Heart left ventricle (tissue), 16 donors: Measurements from ENCODE around the gene VAT1. TPM values are rescaled to one million over a fixed set of nuclear protein-coding genes. Genes with fewer than 3 reads are reported as not detected.
"Not testable (repeated sequence)": the region's sequence is repeated elsewhere in the genome, so short reads cannot be mapped to it uniquely, and the experiment has no call there.

Source experiments
- ATAC-seq, 4 donors: fragments of 200-7000 bp; cut with Tn5 transposase; one replicate each; pipeline ENCODE4 v1.9.1; 2020 to 2022; ENCODE audit warnings: moderate library complexity in 4 of 4, mild to moderate bottlenecking in 3 of 4, moderate number of reproducible peaks in 1 of 4
- DNase-seq, 5 donors: peaks; one replicate each; pipeline ENCODE4 v3.0.0-alpha.2; 2020
- H3K27ac ChIP-seq, 12 donors: fragments of 200-600 bp; sonication (generic) in 4 of 12; one replicate each; pipeline versions ENCODE4 v1.5.0 to v1.8.0; 2016 to 2022; ENCODE audit warnings: mild to moderate bottlenecking in 2 of 12
- H3K27me3 ChIP-seq, 9 donors: fragments of 200-600 bp; sonication (generic) in 2 of 9; one replicate each; pipeline versions ENCODE4 v1.5.1 to v1.8.0; 2016 to 2022; ENCODE audit warnings: mild to moderate bottlenecking in 3 of 9
- H3K36me3 ChIP-seq, 9 donors: fragments of 200-600 bp; sonication (generic) in 2 of 9; one replicate each; pipeline versions ENCODE4 v1.5.0 to v1.8.0; 2018 to 2022; ENCODE audit warnings: mild to moderate bottlenecking in 2 of 9
- H3K4me1 ChIP-seq, 12 donors: fragments of 200-600 bp; sonication (generic) in 4 of 12; one replicate each; pipeline versions ENCODE4 v1.5.0 to v1.8.0; 2016 to 2022; ENCODE audit warnings: mild to moderate bottlenecking in 3 of 12
- H3K4me3 ChIP-seq, 12 donors: fragments of 200-600 bp; sonication (generic) in 4 of 12; one replicate each; pipeline versions ENCODE4 v1.5.0 to v1.8.0; 2017 to 2022; ENCODE audit warnings: mild to moderate bottlenecking in 9 of 12, moderate library complexity in 4 of 12
- H3K9me3 ChIP-seq, 12 donors: fragments of 200-600 bp; sonication (generic) in 4 of 12; one replicate each; pipeline versions ENCODE4 v1.5.0 to v1.8.0; 2016 to 2022; ENCODE audit warnings: mild to moderate bottlenecking in 1 of 12
- POLR2A ChIP-seq, 2 donors: fragments of 450-650 bp; IDR thresholded peaks; one replicate each; pipeline ENCODE4 v1.6.1; 2017; ENCODE audit warnings: antibody characterized with exemption in 2 of 2, mild to moderate bottlenecking in 2 of 2, moderate library complexity in 2 of 2
- WGBS, 4 donors: extraction: QIAGEN DNeasy Blood & Tissue Kit in 2 of 4; methylation state at CpG; one replicate each; pipeline versions ENCODE4 v1.1.5 to v1.1.7; 2013 to 2018; 5-methylcytosine and 5-hydroxymethylcytosine counted together
- intact Hi-C, 10 donors: fragments of 100-400 bp; cut with DNase I; formaldehyde crosslinking; loops; one replicate each; pipeline versions ENCODE4 v1.11.1 to v1.14.2; 2022
- polyA plus RNA-seq, 2 donors: library from polyadenylated mRNA; stranded (reverse); fragments of 200-250 nt; gene quantifications; one replicate each; pipeline ENCODE4 v1.2.3, GENCODE V29; 2013
- total RNA-seq, 9 donors: library from RNA; depleted of rRNA in 2 of 9; stranded (reverse); fragments of >200 nt in 2 of 9; fragmentation: NEBNext Ultra II Directional in 3 of 9; extraction: Animal tissue kit (Norgen Biotek cat#: 25700) in 3 of 9; gene quantifications; one replicate each; pipeline versions ENCODE4 v1.1.0 to v1.2.4, GENCODE V29; 2016 to 2023
- TF ChIP-seq, protein P1 (sequence below), 12 donors: fragments of 200-600 bp; sonication (generic) in 4 of 12; IDR thresholded peaks; one replicate each; pipeline versions ENCODE4 v1.5.0 to v1.8.0; 2018 to 2022; ENCODE audit warnings: antibody characterized with exemption in 12 of 12, mild to moderate bottlenecking in 5 of 12
- donor health status: ischemic (EF 13 %, LVEDD 7.1; RV severe dilation, severe dysfunction).
- donor health status: healthy with polysubstance abuse.
- donor health status: DM: no; HTN: yes; CAD: no.
- donor health status: DM: no; HTN: no; CAD: no.
- donor health status: ischemic (EF 25% LVEDD 6.9; RV normal size, moderate dysfunction).
- donor health status: ischemic (EF 25% LVEDD 5.7; RV mildly dilated, moderate dysfunction).
- donor health status: healthy.
- donor health status: DM: yes; HTN: yes; CAD: no.
- donor health status: ischemic (EF 35%, LVEDD 5.7; RV mildly dilated, moderate dysfunction).
- donor health status: nonischemic (EF 11% LVEDD 7.7; RV severe dilation, severe dysfunction).
- donor health status: DM: yes; HTN: yes; CAD: no.
- donor health status: PGD.
- donor health status: ischemic (EF 29% LVEDD 5.4; RV normal size, mild dysfunction).
- donor health status: nonischemic (EF 23%, LVEDD 6.1; RV moderate dilation, normal function).

The VAT1 gene
- total and polyA plus RNA-seq, 11 donors, result 64.5 to 138 (median 92.0) TPM

DNA sequence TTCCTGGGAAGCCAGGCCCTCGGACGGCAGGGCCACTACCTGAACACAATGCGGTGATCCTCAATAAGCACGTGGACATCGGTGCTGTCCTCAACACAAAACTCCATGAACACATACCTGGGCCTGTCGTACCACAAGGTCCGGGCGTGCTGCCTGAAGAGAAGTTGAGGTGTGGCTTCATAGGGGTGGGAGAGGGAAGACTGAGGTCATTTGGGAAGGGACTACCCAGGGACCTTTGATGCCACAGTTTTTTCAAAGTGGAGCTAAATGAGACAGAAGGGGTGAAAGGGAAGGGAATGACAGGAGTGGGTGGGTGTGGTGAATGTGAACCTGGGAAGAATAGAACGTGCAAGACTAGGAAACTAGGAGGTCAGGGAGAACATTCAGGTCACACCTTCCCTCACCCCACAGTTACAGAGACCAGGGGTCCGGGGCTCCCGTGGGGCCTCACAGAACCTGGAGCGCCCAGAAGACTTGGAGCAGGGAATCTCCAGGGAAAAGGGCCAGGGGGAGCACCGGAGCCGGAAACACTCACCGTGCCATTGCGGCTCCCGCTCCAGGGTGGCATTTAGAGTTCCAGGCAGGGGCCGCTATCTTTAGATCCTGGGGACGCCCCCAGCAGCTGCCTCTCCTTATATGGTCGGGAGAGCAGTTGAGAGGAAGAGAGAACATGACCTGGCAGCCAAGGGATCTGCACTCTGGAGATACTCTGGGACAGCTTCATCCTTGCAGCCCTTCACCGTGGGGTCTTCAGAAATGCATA, 42.5 kb downstream of the VAT1 start, which contains the start of gene PTGES3L:
Gene PTGES3L, minus strand, starts transcription at position 570 of the 763 bp plus-strand sequence. Its CDS starts 27 bp downstream, at position 543.
- Histone ChIP-seq H3K9me3 (no peaks in the 10 kb centered on the region), H3K4me1 (peaks cover 0 to 36% (median 25%) of the 10 kb centered on the region in 12 donors), H3K36me3 (peaks cover 0 to 11% (median 3%) of the 10 kb centered on the region in 9 donors), H3K27ac (peak within 1 kb of the TSS; percentile 11 to 93 (median 89)), H3K4me3 (peak within 1 kb of the TSS; percentile 63 to 100 (median 92)), H3K27me3 (no peaks in the 10 kb centered on the region)
- 24 to 29% (median 28%) methylated on average over 18 to 21 of the region's 21 CpGs for WGBS, 4 donors
- TF ChIP-seq, protein P1, sequence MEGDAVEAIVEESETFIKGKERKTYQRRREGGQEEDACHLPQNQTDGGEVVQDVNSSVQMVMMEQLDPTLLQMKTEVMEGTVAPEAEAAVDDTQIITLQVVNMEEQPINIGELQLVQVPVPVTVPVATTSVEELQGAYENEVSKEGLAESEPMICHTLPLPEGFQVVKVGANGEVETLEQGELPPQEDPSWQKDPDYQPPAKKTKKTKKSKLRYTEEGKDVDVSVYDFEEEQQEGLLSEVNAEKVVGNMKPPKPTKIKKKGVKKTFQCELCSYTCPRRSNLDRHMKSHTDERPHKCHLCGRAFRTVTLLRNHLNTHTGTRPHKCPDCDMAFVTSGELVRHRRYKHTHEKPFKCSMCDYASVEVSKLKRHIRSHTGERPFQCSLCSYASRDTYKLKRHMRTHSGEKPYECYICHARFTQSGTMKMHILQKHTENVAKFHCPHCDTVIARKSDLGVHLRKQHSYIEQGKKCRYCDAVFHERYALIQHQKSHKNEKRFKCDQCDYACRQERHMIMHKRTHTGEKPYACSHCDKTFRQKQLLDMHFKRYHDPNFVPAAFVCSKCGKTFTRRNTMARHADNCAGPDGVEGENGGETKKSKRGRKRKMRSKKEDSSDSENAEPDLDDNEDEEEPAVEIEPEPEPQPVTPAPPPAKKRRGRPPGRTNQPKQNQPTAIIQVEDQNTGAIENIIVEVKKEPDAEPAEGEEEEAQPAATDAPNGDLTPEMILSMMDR (IDR thresholded peaks at IDR 0.05), result no peak
- TF ChIP-seq POLR2A (IDR thresholded peaks at IDR 0.05), result no peak
- DNase-seq, result peak; percentile 69 to 88 (median 73)
- intact Hi-C loops, result loop anchor here in 2 of 10 donors (1.0 kb wide), 2 partner anchors 15 to 19 kb away; partner anchors contain the start of genes RPL27 (in 2 of the 2) and AARSD1 (in 1 of the 2)
- ATAC-seq, result peak; percentile 83 to 90 (median 86)

GRCh38 chr17:42975701-42976100, 46.5 kb downstream of the VAT1 start:
- H3K4me1 ChIP-seq, result peaks cover 0 to 16% (median 10%) of the 10 kb centered on the region in 12 donors
- H3K9me3 ChIP-seq, H3K27me3 ChIP-seq, H3K4me3 ChIP-seq, H3K36me3 ChIP-seq, DNase-seq, ATAC-seq, H3K27ac ChIP-seq: not testable (repeated sequence)
- WGBS, 4 donors, result 86 to 91% (median 90%) methylated on average over 16 of the region's 16 CpGs
- intact Hi-C loops, result loop anchor here in 1 of 10 donors (2.0 kb wide), 1 partner anchor 19 kb away; no protein-coding TSS in a partner anchor

DNA sequence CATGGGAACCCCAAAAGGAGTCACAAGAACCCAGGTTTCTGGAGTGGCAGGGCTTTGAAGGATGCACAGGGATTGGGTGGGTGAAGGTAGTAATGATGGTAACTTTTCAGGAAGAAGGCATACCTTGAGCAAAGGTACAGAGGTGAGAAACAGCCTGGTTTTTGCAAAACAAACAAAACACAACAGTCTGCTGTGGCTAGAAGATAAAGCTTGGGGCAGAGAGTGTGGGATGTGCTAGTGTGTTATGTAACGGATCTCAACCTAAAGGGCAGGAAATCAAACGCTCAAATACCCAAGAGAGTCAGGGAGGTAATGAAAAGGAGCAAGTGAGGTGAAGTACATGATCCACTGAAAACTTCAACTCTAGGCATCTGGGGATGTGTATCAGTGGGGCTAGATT, 46.9 kb downstream of the VAT1 start:
- WGBS, 4 donors, result 30 to 49% (median 43%) methylated on average over 2 of the region's 2 CpGs
- no peak for ATAC-seq

DNA sequence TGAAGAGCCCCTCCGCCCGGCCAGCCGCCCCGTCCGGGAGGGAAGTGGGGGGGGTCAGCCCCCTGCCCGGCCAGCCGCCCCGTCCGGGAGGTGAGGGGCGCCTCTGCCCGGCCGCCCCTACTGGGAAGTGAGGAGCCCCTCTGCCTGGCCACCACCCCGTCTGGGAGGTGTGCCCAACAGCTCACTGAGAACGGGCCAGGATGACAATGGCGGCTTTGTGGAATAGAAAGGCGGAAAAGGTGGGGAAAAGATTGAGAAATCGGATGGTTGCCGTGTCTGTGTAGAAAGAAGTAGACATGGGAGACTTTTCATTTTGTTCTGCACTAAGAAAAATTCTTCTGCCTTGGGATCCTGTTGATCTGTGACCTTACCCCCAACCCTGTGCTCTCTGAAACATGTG, 48.9 kb downstream of the VAT1 start:
- H3K9me3 ChIP-seq, ATAC-seq, DNase-seq, H3K4me1 ChIP-seq, H3K36me3 ChIP-seq, H3K27me3 ChIP-seq, H3K4me3 ChIP-seq, H3K27ac ChIP-seq, intact Hi-C loops: not testable (repeated sequence)
- WGBS, 4 donors, result 79 to 88% (median 81%) methylated on average over 5 to 14 of the region's 18 CpGs; no CpG with 5 or more reads in 1 of the 4 donors

More for the DNA sequence above, 46.9 kb downstream of the VAT1 start:
- intact Hi-C loops, result no loop called here
- H3K4me1 ChIP-seq, result peaks cover 0 to 13% (median 10%) of the 10 kb centered on the region in 12 donors
- TF ChIP-seq POLR2A (IDR thresholded peaks at IDR 0.05), result no peak
- TF ChIP-seq, protein P1 (IDR thresholded peaks at IDR 0.05), result no peak
- H3K36me3 ChIP-seq, result no peaks in the 10 kb centered on the region
- H3K27ac ChIP-seq, result no peak overlapping the region
- no peak for DNase-seq
- no peaks in the 10 kb centered on the region for H3K27me3 ChIP-seq
- H3K9me3 ChIP-seq, result no peaks in the 10 kb centered on the region
- no peak overlapping the region for H3K4me3 ChIP-seq

GRCh38 chr17:42971589-42971988, 50.6 kb downstream of the VAT1 start:
- Histone ChIP-seq H3K4me3 (no peak overlapping the region), H3K4me1 (no peaks in the 10 kb centered on the region), H3K27ac (no peak overlapping the region), H3K36me3 (no peaks in the 10 kb centered on the region), H3K9me3 (no peaks in the 10 kb centered on the region), H3K27me3 (no peaks in the 10 kb centered on the region)
- TF ChIP-seq, protein P1 (IDR thresholded peaks at IDR 0.05), result no peak
- TF ChIP-seq POLR2A (IDR thresholded peaks at IDR 0.05), result no peak
- DNase-seq, result no peak
- no peak for ATAC-seq
- intact Hi-C loops, result no loop called here
- 85 to 94% (median 88%) methylated on average over 5 of the region's 5 CpGs for WGBS, 4 donors
